HepG2 (cell line): ENCODE data around the gene FOXD3. TPM values are rescaled to one million over a fixed set of nuclear protein-coding genes. Genes with fewer than 3 reads are reported as not detected.

ENCODE experiments used
- ATAC-seq: fragments of 200-7000 bp; cut with Tn5 transposase; 3 replicates; pipeline ENCODE4 v1.9.1; 2020; ENCODE audit warnings: mild to moderate bottlenecking, moderate library complexity
- BruUV-seq: library from RNA; stranded (reverse); fragments of 400-500 nt; replicated peaks from 2 replicates; lab custom pipeline; 2021; lab: Mats Ljungman, UMichigan
- CTCF ChIA-PET: fragments of 300-600 bp; formaldehyde crosslinking; extraction: SDS; loops from one replicate; lab custom pipeline; 2021; ENCODE audit warnings: low total read pairs, inconsistent platforms, low intra/inter-chr PET ratio; lab: Yijun Ruan, JAX
- POLR2A ChIA-PET: fragments of 350-600 bp; sonication (Branson Sonifier 250); formaldehyde crosslinking; loops from one replicate; lab custom pipeline; 2020; ENCODE audit warnings: antibody characterized with exemption, inconsistent platforms; lab: Yijun Ruan, JAX
- DNase-seq: peaks from one replicate; pipeline ENCODE4 v3.0.0-alpha.2; 2015; ENCODE audit warnings: low spot score
- FAIRE-seq: peaks from 3 replicates; lab custom pipeline; 2011; peaks lifted over from hg19 to GRCh38; lab: Jason Lieb, UNC
- H2AFZ ChIP-seq: one replicate; pipeline ENCODE4 v1.6.1; 2011; ENCODE audit warnings: low read length, inconsistent platforms
- H3K27ac ChIP-seq: fragments of 300-600 bp; 3 replicates; pipeline ENCODE4 v1.8.0; 2011; ENCODE audit warnings: mixed run types, mild to moderate bottlenecking, mixed read lengths, low read length, inconsistent platforms; ENCODE audit not compliant: insufficient read depth; ENCODE audit errors: extremely low read length
- H3K27me3 ChIP-seq, 2 experiments: fragments of 200-600 bp in 1 of 2; 2 replicates in 1 of 2; 3 replicates in 1 of 2; pipeline versions ENCODE4 v1.6.0 to v1.8.0; 2011; ENCODE audit warnings: low read length in 2 of 2, mild to moderate bottlenecking in 2 of 2, moderate library complexity in 2 of 2, inconsistent platforms in 1 of 2; ENCODE audit not compliant: insufficient read depth in 2 of 2, control insufficient read depth in 1 of 2
- H3K36me3 ChIP-seq, 2 experiments: fragments of 200-600 bp in 1 of 2; replicated peaks in 1 of 2; 2 replicates in 1 of 2; 3 replicates in 1 of 2; pipeline versions ENCODE4 v1.5.1 to v1.8.0; 2011; ENCODE audit warnings: low read length in 2 of 2, inconsistent platforms in 1 of 2; ENCODE audit not compliant: insufficient read depth in 2 of 2, control insufficient read depth in 1 of 2
- H3K4me1 ChIP-seq: 2 replicates; pipeline ENCODE4 v1.5.1; 2012; ENCODE audit warnings: low read length, inconsistent platforms; ENCODE audit not compliant: insufficient read depth
- H3K4me2 ChIP-seq: 2 replicates; pipeline ENCODE4 v1.6.0; 2011; ENCODE audit warnings: low read depth, low read length, inconsistent platforms
- H3K4me3 ChIP-seq, 3 experiments: fragments of 200-600 bp in 1 of 3; sonication (generic), shearing (Covaris generic) in 1 of 3; replicated peaks in 1 of 3; 2 replicates each; pipeline ENCODE4 v1.5.1; 2011 to 2016; ENCODE audit warnings: low read length in 3 of 3, inconsistent platforms in 2 of 3, low read depth in 2 of 3, mild to moderate bottlenecking in 2 of 3, control low read depth in 1 of 3, mixed read lengths in 1 of 3; ENCODE audit not compliant: insufficient read depth in 1 of 3
- H3K79me2 ChIP-seq: one replicate; pipeline ENCODE4 v1.6.1; 2011; ENCODE audit warnings: low read length, inconsistent platforms; ENCODE audit not compliant: insufficient read depth
- H3K9ac ChIP-seq: 2 replicates; pipeline ENCODE4 v1.6.0; 2011; ENCODE audit warnings: mild to moderate bottlenecking, low read depth, low read length, inconsistent platforms; ENCODE audit not compliant: insufficient read depth
- H3K9me3 ChIP-seq: 2 replicates; pipeline ENCODE4 v1.5.1; 2012; ENCODE audit warnings: mild to moderate bottlenecking, low read length
- H4K20me1 ChIP-seq: 2 replicates; pipeline ENCODE4 v1.6.0; 2011; ENCODE audit warnings: inconsistent platforms, mild to moderate bottlenecking, low read length, moderate library complexity; ENCODE audit not compliant: insufficient read depth
- DPF2 ChIP-seq: sonication (generic); formaldehyde crosslinking; IDR thresholded peaks from 2 replicates; pipeline ENCODE4 v1.4.0; 2020; ENCODE audit warnings: mild to moderate bottlenecking, low read depth, missing genetic modification reagents, borderline replicate concordance
- GFI1 ChIP-seq: sonication (generic); formaldehyde crosslinking; IDR thresholded peaks from 2 replicates; pipeline ENCODE4 v1.5.0; 2020; ENCODE audit warnings: missing genetic modification reagents, mild to moderate bottlenecking, borderline replicate concordance
- GZF1 ChIP-seq: sonication (generic); formaldehyde crosslinking; IDR thresholded peaks from 2 replicates; pipeline ENCODE4 v1.5.1; 2020; ENCODE audit warnings: mild to moderate bottlenecking, missing genetic modification reagents
- KDM6A ChIP-seq: IDR thresholded peaks from 2 replicates; pipeline ENCODE4 v1.6.1; 2016; ENCODE audit warnings: low read depth
- KLF16 ChIP-seq, 2 experiments: sonication (generic) in 1 of 2; formaldehyde crosslinking in 1 of 2; IDR thresholded peaks; 2 replicates each; pipeline versions ENCODE4 v1.6.1 to v1.8.0; 2016 to 2023; ENCODE audit warnings: missing genetic modification reagents in 2 of 2, missing compliant biosample characterization in 1 of 2
- MAFF ChIP-seq: IDR thresholded peaks from 2 replicates; pipeline ENCODE4 v1.6.1; 2011; ENCODE audit warnings: low read depth, low read length, improper control_type of control experiment
- NFE2L1 ChIP-seq: sonication (generic); formaldehyde crosslinking; IDR thresholded peaks from 2 replicates; pipeline ENCODE4 v1.4.0; 2020; ENCODE audit warnings: missing genetic modification reagents, mild to moderate bottlenecking, borderline replicate concordance
- NFE2L2 ChIP-seq: fragments of 150-350 bp; IDR thresholded peaks from 2 replicates; pipeline ENCODE4 v1.6.1; 2014; ENCODE audit warnings: low read length
- PCBP1 ChIP-seq: fragments of 200-400 bp; formaldehyde crosslinking; IDR thresholded peaks from 2 replicates; pipeline ENCODE4 v1.6.1; 2017; ENCODE audit warnings: mild to moderate bottlenecking, low read depth, low read length, borderline replicate concordance
- WIZ ChIP-seq: sonication (generic); formaldehyde crosslinking; IDR thresholded peaks from 2 replicates; pipeline ENCODE4 v1.5.1; 2020; ENCODE audit warnings: mild to moderate bottlenecking, missing genetic modification reagents
- ZBTB7A ChIP-seq: sonication (generic); formaldehyde crosslinking; IDR thresholded peaks from 2 replicates; pipeline ENCODE4 v1.8.0; 2022; ENCODE audit warnings: mild to moderate bottlenecking, missing genetic modification reagents
- ZNF530 ChIP-seq: sonication (generic); formaldehyde crosslinking; IDR thresholded peaks from 2 replicates; pipeline ENCODE4 v1.5.0; 2020; ENCODE audit warnings: low read depth, mild to moderate bottlenecking, missing genetic modification reagents
- ZNF598 ChIP-seq: sonication (generic); formaldehyde crosslinking; IDR thresholded peaks from 2 replicates; pipeline ENCODE4 v1.5.1; 2020; ENCODE audit warnings: mild to moderate bottlenecking, missing genetic modification reagents, borderline replicate concordance
- ZNF768 ChIP-seq: sonication (generic); formaldehyde crosslinking; IDR thresholded peaks from 2 replicates; pipeline ENCODE4 v1.4.0; 2020; ENCODE audit warnings: missing genetic modification reagents
- ZSCAN9 ChIP-seq: IDR thresholded peaks from 2 replicates; pipeline ENCODE4 v1.6.1; 2016; ENCODE audit warnings: borderline replicate concordance
- WGBS: methylation state at CpG from one replicate; pipeline ENCODE4 v1.1.6; 2017; ENCODE audit warnings: low lambda C conversion rate; 5-methylcytosine and 5-hydroxymethylcytosine counted together
- in situ Hi-C: cut with HindIII; loops from 2 replicates; pipeline ENCODE4 v1.10.0; 2017; ENCODE audit warnings: low pct_unique_long_range_greater_than_20kb; ENCODE audit not compliant: extremely low pct_ligation_motif_present
- intact Hi-C: fragments of 100-400 bp; cut with micrococcal nuclease; formaldehyde crosslinking; loops from one replicate; pipeline ENCODE4 v1.10.0; 2022; ENCODE audit not compliant: unreplicated experiment
- polyA plus RNA-seq, 8 experiments: library from polyadenylated mRNA; depleted of rRNA in 3 of 8; stranded (reverse) in 7 of 8; unstranded in 1 of 8; fragments of >200 nt; fragmentation: Illumina TruSeq in 4 of 8; extraction: Trizol in 4 of 8; gene quantifications; 2 replicates each; pipeline versions ENCODE4 v1.2.1 to v1.2.3, GENCODE V29; 2011 to 2016; ENCODE audit warnings: low read depth in 4 of 8, missing spikeins in 1 of 8, mixed read lengths in 1 of 8; ENCODE audit not compliant: insufficient read depth in 1 of 8
- total RNA-seq, 5 experiments: library from RNA; depleted of rRNA; stranded (reverse); fragments of >200 nt; fragmentation: Illumina TruSeq; extraction: Trizol; gene quantifications; 2 replicates each; pipeline ENCODE4 v1.2.3, GENCODE V29; 2016; ENCODE audit warnings: low read depth in 1 of 5
- TF ChIP-seq, protein P1 (sequence below): sonication (generic); formaldehyde crosslinking; IDR thresholded peaks from 2 replicates; pipeline ENCODE4 v1.4.0; 2020; ENCODE audit warnings: missing genetic modification reagents
- TF ChIP-seq, protein P2 (sequence below): sonication (generic); formaldehyde crosslinking; IDR thresholded peaks from 2 replicates; pipeline ENCODE4 v1.4.0; 2020; ENCODE audit warnings: missing genetic modification reagents
- TF ChIP-seq, protein P3 (sequence below): sonication (generic); formaldehyde crosslinking; IDR thresholded peaks from 2 replicates; pipeline ENCODE4 v1.4.0; 2020; ENCODE audit warnings: mild to moderate bottlenecking, missing genetic modification reagents

The FOXD3 gene
- total and polyA plus RNA-seq, 2 of the 13 experiments (the other 11 are each of a cell fraction or from before 2014, with no cell fraction given): not detected

DNA sequence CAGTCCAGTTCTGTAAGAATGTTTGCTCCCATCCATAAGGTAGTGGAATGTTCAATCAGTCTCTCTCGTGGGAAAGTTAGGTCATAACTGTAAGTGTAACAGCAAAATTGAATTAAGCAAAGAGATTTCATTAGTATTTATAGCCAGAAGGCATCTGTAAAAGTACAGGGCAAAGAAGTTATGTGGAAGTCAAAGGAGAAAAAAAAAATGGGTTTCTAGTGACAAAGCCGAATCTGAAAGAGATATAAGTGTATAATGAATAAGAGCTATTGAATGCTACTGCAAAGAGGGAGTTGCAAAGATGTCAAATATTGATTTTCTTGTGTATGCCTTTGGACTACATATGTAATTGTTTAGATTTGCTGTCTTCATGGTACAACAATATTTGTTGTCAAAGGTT lies 47.4 kb upstream of the FOXD3 start:
- 1% methylated on average over 2 of the region's 2 CpGs for WGBS
- no peak overlapping the region for H2AFZ ChIP-seq
- no peak for DNase-seq
- ChIA-PET POLR2A (no interaction called here), CTCF (no interaction called here)
- no peaks in the 10 kb centered on the region for H4K20me1 ChIP-seq
- ATAC-seq: no peak
- no peaks in the 10 kb centered on the region for H3K27me3 ChIP-seq
- no peak overlapping the region for H3K4me3 ChIP-seq
- in situ Hi-C loops (no loop called here), intact Hi-C loops (no loop called here)
- BruUV-seq: no TSS peak
- TF ChIP-seq ZBTB7A (no peak), NFE2L2 (no peak), ZSCAN9 (CRISPR knock-in tag) (no peak), NFE2L1 (no peak), KLF16 (CRISPR knock-in tag; IDR thresholded peaks at IDR 0.05) (no peak), DPF2 (no peak), ZNF768 (CRISPR knock-in tag) (no peak), KDM6A (CRISPR knock-in tag) (no peak), PCBP1 (no peak), ZNF598 (CRISPR knock-in tag) (no peak), ZNF530 (no peak), WIZ (no peak), GFI1 (CRISPR knock-in tag) (no peak), MAFF (no peak), GZF1 (CRISPR knock-in tag) (no peak)
- TF ChIP-seq, protein P1, sequence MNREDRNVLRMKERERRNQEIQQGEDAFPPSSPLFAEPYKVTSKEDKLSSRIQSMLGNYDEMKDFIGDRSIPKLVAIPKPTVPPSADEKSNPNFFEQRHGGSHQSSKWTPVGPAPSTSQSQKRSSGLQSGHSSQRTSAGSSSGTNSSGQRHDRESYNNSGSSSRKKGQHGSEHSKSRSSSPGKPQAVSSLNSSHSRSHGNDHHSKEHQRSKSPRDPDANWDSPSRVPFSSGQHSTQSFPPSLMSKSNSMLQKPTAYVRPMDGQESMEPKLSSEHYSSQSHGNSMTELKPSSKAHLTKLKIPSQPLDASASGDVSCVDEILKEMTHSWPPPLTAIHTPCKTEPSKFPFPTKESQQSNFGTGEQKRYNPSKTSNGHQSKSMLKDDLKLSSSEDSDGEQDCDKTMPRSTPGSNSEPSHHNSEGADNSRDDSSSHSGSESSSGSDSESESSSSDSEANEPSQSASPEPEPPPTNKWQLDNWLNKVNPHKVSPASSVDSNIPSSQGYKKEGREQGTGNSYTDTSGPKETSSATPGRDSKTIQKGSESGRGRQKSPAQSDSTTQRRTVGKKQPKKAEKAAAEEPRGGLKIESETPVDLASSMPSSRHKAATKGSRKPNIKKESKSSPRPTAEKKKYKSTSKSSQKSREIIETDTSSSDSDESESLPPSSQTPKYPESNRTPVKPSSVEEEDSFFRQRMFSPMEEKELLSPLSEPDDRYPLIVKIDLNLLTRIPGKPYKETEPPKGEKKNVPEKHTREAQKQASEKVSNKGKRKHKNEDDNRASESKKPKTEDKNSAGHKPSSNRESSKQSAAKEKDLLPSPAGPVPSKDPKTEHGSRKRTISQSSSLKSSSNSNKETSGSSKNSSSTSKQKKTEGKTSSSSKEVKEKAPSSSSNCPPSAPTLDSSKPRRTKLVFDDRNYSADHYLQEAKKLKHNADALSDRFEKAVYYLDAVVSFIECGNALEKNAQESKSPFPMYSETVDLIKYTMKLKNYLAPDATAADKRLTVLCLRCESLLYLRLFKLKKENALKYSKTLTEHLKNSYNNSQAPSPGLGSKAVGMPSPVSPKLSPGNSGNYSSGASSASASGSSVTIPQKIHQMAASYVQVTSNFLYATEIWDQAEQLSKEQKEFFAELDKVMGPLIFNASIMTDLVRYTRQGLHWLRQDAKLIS (CRISPR knock-in tag): no peak
- TF ChIP-seq, protein P2, sequence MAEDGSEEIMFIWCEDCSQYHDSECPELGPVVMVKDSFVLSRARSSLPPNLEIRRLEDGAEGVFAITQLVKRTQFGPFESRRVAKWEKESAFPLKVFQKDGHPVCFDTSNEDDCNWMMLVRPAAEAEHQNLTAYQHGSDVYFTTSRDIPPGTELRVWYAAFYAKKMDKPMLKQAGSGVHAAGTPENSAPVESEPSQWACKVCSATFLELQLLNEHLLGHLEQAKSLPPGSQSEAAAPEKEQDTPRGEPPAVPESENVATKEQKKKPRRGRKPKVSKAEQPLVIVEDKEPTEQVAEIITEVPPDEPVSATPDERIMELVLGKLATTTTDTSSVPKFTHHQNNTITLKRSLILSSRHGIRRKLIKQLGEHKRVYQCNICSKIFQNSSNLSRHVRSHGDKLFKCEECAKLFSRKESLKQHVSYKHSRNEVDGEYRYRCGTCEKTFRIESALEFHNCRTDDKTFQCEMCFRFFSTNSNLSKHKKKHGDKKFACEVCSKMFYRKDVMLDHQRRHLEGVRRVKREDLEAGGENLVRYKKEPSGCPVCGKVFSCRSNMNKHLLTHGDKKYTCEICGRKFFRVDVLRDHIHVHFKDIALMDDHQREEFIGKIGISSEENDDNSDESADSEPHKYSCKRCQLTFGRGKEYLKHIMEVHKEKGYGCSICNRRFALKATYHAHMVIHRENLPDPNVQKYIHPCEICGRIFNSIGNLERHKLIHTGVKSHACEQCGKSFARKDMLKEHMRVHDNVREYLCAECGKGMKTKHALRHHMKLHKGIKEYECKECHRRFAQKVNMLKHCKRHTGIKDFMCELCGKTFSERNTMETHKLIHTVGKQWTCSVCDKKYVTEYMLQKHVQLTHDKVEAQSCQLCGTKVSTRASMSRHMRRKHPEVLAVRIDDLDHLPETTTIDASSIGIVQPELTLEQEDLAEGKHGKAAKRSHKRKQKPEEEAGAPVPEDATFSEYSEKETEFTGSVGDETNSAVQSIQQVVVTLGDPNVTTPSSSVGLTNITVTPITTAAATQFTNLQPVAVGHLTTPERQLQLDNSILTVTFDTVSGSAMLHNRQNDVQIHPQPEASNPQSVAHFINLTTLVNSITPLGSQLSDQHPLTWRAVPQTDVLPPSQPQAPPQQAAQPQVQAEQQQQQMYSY (CRISPR knock-in tag): no peak
- TF ChIP-seq, protein P3, sequence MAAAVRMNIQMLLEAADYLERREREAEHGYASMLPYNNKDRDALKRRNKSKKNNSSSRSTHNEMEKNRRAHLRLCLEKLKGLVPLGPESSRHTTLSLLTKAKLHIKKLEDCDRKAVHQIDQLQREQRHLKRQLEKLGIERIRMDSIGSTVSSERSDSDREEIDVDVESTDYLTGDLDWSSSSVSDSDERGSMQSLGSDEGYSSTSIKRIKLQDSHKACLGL (CRISPR knock-in tag): no peak
- no peak overlapping the region for H3K9ac ChIP-seq
- peaks cover 9% of the 10 kb centered on the region for H3K4me1 ChIP-seq
- H3K4me2 ChIP-seq: no peak overlapping the region
- no peak for FAIRE-seq
- no peaks in the 10 kb centered on the region for H3K36me3 ChIP-seq
- no peak overlapping the region for H3K27ac ChIP-seq
- no peaks in the 10 kb centered on the region for H3K79me2 ChIP-seq
- H3K9me3 ChIP-seq: no peaks in the 10 kb centered on the region
